Ishikawa (cell line): ENCODE results near the gene MPL.
A peak's percentile ranks its signal among the peaks of the same experiment; 100 is the strongest.

Source experiments
- CEBPB ChIP-seq: IDR thresholded peaks from 2 replicates; pipeline ENCODE4 v1.6.1; 2012
- CREB1 ChIP-seq: IDR thresholded peaks from 2 replicates; pipeline ENCODE4 v1.6.1; 2012; ENCODE audit warnings: low read depth
- EGR1 ChIP-seq: IDR thresholded peaks from 2 replicates; pipeline ENCODE4 v1.6.1; 2012
- EP300 ChIP-seq: IDR thresholded peaks from 2 replicates; pipeline ENCODE4 v1.6.1; 2012; ENCODE audit warnings: borderline replicate concordance
- FOXM1 ChIP-seq: IDR thresholded peaks from 2 replicates; pipeline ENCODE4 v1.6.1; 2012; ENCODE audit warnings: low read depth, borderline replicate concordance
- MAX ChIP-seq: IDR thresholded peaks from 2 replicates; pipeline ENCODE4 v1.6.1; 2012
- NFIC ChIP-seq: IDR thresholded peaks from 2 replicates; pipeline ENCODE4 v1.6.1; 2012
- RAD21 ChIP-seq: IDR thresholded peaks from 2 replicates; pipeline ENCODE4 v1.6.1; 2012; ENCODE audit warnings: low read depth
- REST ChIP-seq: IDR thresholded peaks from 2 replicates; pipeline ENCODE4 v1.6.1; 2012; ENCODE audit warnings: low read depth, mild to moderate bottlenecking
- TAF1 ChIP-seq: IDR thresholded peaks from 2 replicates; pipeline ENCODE4 v1.6.1; 2012; ENCODE audit warnings: low read depth, mild to moderate bottlenecking
- TCF12 ChIP-seq: IDR thresholded peaks from 2 replicates; pipeline ENCODE4 v1.6.1; 2012; ENCODE audit warnings: low read depth
- TEAD4 ChIP-seq: IDR thresholded peaks from 2 replicates; pipeline ENCODE4 v1.6.1; 2012
- USF1 ChIP-seq: IDR thresholded peaks from 2 replicates; pipeline ENCODE4 v1.6.1; 2012
- YY1 ChIP-seq: IDR thresholded peaks from 2 replicates; pipeline ENCODE4 v1.6.1; 2012; ENCODE audit warnings: low read depth
- ZBTB7A ChIP-seq: IDR thresholded peaks from 2 replicates; pipeline ENCODE4 v1.6.1; 2012; ENCODE audit warnings: low read depth

Gene MPL

GRCh38 chr1:43366601-43367025, 29.0 kb downstream of the MPL start:
- TF ChIP-seq CREB1 (no peak), MAX (0 out of 2 replicates have a peak, but pooled peaks have one; percentile 1), TAF1 (no peak), ZBTB7A (no peak), YY1 (peak; percentile 60), CEBPB (no peak), EGR1 (no peak)

- 0 out of 2 replicates have a peak, but pooled peaks have one; percentile 5 for TF ChIP-seq EP300
- TF ChIP-seq REST = no peak
- peak; percentile 75 for TF ChIP-seq MAX
- TF ChIP-seq RAD21 = no peak
- no peak; the same call in 1 of the 2 replicates for TF ChIP-seq EGR1
- 0 out of 2 replicates have a peak, but pooled peaks have one; percentile 16 for TF ChIP-seq ZBTB7A
- no peak for TF ChIP-seq NFIC
Observed at GRCh38 chr1:43367026-43367903, 29.6 kb downstream of the MPL start.

GRCh38 chr1:43367904-43368645, 30.5 kb downstream of the MPL start, which contains the start of gene ELOVL1:
TSS of gene ELOVL1 (minus strand) at chr1:43368011. CDS start at chr1:43365609, 2,402 bp downstream.
- TF ChIP-seq USF1 (no peak), MAX (peak; percentile 95), NFIC (0 out of 2 replicates have a peak, but pooled peaks have one; percentile 13), EGR1 (no peak), CEBPB (no peak), FOXM1 (no peak), EP300 (no peak; the same call in 1 of the 2 replicates), YY1 (no peak), ZBTB7A (no peak; the same call in 1 of the 2 replicates), RAD21 (peak; percentile 25; the same call in 1 of the 2 replicates), TCF12 (0 out of 2 replicates have a peak, but pooled peaks have one; percentile 6), CREB1 (no peak), TAF1 (peak; percentile 64), TEAD4 (no peak), REST (no peak)

- TF ChIP-seq RAD21 = no peak
- no peak for TF ChIP-seq CEBPB
- TF ChIP-seq TEAD4 = no peak
- TF ChIP-seq USF1 = no peak
- no peak for TF ChIP-seq TAF1
- TF ChIP-seq TCF12 = no peak
- TF ChIP-seq ZBTB7A = no peak
- TF ChIP-seq YY1 = no peak
- no peak for TF ChIP-seq MAX
- no peak for TF ChIP-seq FOXM1
- no peak for TF ChIP-seq NFIC
- TF ChIP-seq EP300 = no peak
- TF ChIP-seq EGR1 = no peak
- no peak for TF ChIP-seq CREB1
- TF ChIP-seq REST = no peak
Observed at GRCh38 chr1:43368646-43369020, 31.0 kb downstream of the MPL start.
